Stimulated activated CD4-positive, alpha-beta T cell treated with anti-CD3 and anti-CD28 coated beads, Interleukin-15, amount 100 ng/mL, for 1 hour (primary cell): Measurements from ENCODE around the gene C1orf56.

ENCODE experiments used
- DNase-seq, 2 donors: peaks; one replicate each; pipeline ENCODE4 v3.0.0-alpha.2; 2020; ENCODE audit warnings: low read depth in 1 of 2, low spot score in 1 of 2

The C1orf56 gene

DNA sequence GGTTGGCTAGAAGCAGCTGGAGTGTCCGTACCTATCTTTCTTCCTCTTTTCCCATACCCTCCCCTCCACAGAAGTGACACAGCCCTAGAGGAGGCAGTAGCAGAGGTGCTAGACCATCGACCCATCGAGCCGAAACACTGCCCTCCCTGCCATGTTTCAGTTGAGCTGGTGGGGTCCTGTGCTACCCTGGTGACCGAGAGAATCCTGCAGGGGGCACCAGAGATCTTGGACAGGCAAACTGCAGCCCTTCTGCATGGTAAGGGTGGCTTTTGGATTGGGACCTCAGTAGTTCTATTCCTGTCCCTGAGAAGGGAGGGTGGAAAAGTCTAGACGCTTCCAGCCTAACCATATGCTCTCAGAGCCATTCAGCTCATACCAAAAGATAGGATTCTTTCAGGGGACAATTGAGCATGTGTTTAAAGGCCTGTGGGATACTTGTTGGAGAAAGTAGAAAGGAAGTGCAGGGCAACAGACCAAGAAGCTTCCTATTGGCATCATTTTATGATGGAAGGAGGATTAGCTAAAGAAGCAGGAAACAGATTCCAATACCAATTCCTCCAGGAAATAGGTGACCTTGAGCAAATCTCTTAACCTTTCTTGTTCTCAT, 22.9 kb upstream of the C1orf56 start:
- DNase-seq, result peak; percentile 62 to 70

DNA sequence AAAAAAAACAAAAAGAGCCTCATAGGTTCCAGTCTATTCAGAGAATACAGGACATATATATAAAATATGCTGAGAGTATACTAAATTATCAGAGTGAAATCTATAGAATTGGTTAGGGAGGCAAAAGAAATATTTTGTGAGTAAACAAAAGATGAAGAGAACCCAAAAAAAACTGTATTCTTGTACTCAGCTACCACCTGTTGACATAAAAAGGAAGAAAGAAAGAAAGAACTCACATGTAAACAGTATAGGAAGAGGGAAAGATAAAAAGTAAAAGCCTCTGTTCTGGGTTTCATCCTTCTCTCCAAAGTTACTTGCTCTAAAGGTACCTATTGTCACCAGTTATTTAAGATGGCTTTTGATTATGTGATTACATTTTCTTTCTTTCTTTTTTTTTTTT, 21.1 kb upstream of the C1orf56 start:
- no peak for DNase-seq

DNA sequence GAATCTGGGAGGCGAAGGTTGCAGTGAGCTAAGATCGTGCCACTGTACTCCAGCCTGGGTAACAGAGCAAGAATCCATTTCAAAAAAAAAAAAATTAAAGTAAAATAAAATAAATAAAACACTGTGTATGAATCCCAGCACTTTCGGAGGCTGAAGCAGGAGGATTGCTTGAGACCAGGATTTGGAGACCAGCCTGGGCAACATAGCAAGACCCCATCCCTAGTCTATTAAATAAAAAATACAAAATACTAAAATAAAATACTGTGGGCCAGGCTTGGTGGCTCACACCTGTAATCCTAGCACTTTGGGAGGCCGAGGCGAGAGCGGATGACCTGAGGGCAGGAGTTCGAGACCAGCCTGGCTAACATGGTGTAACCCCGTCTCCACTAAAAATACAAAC, 15.4 kb upstream of the C1orf56 start:
- no peak for DNase-seq

DNA sequence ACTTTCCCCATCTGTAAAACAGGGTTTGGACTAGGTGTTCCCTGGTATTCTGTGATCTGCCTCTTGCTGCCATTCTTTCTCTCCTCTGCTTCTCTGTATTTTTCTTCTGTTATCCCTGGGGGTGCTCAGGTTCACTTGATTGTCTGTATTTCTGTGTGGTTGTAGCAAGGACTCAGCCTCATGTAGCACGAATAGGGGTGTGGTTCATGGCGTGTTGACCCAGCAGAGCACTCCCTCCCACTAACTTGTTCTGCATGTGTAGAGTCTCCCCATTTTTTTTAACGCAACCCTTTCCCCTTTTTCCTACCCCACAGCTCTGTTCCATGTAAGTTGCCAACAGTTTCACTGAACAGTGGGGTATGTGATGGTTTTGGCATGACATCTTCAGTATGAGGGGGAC, 12.4 kb upstream of the C1orf56 start:
- no peak for DNase-seq

DNA sequence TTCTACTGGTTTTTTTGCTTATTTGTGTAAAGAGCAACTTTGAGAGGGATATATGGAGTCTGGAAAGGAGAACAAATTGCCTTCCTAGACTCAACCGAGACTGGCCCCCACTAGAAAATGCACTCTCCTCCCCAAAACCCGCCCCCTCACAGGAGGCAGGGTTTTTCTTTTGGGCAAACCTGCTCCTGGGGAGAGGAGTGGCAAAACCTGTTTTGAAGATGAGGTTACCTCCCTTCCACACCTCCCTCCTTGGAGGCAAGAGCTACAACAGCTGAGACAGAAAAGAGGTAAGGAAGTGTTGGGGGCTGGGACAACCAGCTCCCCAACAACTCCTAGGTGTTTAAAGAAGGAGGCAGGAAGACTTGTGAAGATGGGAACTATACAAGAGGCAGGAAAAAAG, 11.2 kb upstream of the C1orf56 start, which contains the start of gene BNIPL:
Gene BNIPL (plus strand): TSS at position 231 of the 400 bp plus-strand sequence. CDS start 140 bp downstream, at position 371.
- DNase-seq, result no peak

DNA sequence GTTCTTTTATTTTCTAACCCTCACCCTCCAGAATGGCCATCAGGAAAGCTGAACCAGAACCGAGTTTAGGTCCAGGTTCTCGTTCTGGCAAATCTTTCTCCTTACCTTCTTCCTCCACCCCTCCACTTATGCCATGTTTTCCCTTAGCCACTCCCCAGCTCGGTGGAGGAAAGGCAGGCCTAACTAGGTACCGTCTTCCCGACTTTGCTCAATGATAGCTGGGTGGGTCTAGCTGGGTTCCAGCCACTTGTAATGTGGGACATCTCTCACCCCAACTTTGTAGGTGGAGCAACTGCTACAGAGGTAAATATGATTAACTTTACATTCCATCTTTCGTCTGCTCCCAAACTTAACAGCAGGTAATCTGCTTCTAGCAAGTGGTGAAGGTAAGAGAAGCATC, 10.5 kb upstream of the C1orf56 start:
- no peak for DNase-seq

DNA sequence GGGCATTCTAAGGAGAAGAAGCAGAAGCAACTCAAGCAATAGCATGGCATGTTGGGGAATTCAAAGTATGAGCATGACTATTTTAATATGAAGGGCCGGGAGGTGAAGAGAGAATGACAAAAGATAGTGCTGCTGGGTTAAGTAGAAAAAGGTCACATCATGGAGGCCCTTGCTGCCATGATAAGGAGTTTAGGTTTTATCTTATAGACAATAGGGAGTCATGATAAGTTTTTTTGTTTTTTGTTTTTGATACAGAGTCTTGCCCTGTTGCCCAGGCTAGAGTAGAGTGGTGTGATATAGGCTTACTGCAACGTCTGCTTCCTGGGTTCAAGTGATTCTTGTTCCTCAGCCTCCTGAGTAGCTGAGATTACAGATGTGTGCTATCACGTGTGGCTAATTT, 8.0 kb upstream of the C1orf56 start:
- no peak for DNase-seq

DNA sequence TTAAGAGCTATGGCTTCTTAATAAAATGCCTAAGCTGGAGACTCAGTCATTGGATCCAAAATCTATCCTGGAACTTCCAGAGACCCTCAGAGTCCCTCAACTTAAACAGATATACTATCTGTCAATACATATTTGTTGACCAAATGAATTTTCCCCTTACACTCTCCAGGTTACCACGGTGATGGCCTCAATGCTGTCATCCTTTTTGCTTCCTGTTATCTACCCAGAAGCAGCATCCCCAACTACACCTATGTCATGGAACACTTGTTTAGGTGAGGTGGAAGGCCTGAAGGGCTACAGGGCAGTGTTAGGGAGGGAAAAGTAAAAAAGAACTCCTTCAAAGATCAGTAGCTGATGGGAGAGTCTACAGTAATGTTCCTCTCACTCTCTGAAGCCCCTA, 4.4 kb upstream of the C1orf56 start:
- DNase-seq, result no peak

DNA sequence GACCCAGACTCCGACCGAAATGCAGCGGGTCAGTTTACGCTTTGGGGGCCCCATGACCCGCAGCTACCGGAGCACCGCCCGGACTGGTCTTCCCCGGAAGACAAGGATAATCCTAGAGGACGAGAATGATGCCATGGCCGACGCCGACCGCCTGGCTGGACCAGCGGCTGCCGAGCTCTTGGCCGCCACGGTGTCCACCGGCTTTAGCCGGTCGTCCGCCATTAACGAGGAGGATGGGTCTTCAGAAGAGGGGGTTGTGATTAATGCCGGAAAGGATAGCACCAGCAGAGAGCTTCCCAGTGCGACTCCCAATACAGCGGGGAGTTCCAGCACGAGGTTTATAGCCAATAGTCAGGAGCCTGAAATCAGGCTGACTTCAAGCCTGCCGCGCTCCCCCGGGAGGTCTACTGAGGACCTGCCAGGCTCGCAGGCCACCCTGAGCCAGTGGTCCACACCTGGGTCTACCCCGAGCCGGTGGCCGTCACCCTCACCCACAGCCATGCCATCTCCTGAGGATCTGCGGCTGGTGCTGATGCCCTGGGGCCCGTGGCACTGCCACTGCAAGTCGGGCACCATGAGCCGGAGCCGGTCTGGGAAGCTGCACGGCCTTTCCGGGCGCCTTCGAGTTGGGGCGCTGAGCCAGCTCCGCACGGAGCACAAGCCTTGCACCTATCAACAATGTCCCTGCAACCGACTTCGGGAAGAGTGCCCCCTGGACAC, 534 bp downstream of the C1orf56 start:
- DNase-seq, result no peak

DNA sequence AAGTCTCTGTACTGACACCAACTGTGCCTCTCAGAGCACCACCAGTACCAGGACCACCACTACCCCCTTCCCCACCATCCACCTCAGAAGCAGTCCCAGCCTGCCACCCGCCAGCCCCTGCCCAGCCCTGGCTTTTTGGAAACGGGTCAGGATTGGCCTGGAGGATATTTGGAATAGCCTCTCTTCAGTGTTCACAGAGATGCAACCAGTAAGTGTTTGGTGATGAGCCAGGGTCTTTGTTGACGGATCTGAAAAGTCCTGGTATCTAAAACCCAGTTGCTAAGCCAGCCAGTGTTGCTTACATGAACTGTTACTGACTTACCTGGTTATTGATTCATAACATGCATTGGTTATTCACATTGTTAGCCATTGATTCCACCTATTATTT, 1.1 kb downstream of the C1orf56 start:
- DNase-seq, result no peak

DNA sequence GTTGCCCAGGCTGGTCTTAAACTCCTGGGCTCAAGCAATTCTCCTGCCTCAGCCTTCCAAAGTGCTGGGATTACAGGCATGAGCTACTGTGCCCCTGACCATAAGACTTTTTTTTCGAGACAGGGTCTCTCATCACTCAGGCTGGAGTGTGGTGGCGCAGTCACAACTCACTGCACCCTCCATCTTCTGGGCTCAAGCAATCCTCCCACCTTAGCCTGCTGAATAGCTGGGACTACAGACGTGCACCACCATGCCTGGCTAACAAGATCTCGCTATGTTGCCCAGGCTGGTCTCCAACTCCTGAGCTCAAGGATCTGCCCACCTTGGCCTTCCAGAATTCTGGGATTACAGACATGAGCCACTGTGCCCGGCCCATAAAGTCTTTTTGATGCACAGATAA, 1.9 kb downstream of the C1orf56 start:
- no peak for DNase-seq

DNA sequence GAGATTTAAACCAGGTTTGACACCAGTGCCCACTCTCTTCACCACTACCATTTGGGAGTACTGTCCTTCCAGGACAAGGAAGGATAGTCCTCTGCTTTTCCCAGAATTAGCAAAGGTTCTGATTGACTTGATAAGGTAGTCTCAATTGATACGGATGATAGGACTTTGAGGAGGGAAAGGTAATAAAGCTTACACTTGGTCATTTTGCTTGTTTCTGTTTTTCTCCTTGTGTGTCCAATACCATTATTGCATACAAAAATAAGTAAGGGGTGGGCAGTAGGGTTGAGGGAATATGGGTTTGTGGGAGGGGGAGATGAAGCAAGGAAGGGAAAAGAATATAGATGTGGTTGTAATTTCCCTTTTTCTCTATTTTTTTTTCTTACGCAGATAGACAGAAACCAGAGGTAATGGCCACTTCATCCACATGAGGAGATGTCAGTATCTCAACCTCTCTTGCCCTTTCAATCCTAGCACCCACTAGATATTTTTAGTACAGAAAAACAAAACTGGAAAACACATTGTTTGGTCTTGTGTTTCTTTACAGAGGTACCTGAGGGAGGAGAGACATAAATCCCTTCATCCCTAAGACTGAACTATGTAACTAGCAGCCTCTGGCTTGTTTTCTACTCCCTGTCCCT, 2.6 kb downstream of the C1orf56 start:
- no peak for DNase-seq

DNA sequence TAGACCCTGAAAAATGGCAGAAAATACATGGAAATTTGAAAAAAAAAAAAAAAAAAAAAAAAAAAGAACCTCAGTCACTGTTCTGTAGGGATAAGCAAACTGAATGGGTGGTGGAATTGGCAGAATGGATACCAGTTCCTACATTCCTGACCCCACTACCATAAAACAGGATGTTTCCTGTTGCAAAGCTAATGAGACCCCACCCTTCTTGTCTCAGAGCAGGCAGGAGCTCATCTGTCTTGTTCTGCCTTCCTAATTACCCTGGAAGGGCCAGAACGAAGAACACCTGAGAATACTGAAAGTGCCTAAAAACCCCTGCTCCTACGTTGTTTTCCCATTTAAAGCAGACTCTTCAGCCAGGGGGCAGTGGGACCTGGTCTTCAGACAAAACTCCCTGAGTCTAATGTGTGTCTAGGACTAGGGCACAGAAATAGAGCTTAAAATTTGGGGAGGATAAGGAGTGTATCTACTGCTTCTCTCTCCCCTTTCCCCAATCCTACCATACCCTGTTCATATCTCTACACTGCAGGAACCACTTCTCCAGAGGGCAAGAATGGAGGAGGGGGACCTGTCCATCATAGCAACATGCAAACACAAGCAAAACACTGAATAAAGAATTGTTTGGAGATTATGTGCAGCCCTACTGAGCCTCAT, 3.9 kb downstream of the C1orf56 start:
- no peak for DNase-seq

DNA sequence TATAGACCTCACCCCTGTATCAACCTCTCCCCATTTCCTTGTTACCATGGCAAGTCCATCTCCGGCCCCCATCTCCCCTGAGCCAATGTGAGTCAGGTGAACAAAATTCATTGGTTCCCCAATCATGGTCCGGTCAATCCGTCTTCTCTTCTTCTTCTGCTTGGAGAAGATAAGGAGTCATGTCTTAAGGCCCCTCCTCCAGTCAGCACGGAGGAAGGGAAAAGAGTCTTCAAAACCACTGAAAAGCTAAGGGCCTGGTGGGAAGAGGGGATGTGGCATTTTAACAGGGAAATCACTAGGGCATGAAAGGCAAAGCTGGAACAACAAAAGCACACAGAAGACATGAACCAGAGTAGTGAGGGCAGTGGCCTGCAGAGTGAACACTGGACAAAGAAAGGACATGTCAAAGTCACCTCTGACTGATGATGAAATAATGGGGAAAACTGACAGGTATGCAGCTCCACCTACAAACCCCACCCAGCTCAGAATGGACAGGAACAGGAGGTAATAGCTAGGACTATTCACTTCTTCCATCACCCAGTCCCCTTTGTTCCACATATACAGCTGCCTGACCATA, 7.5 kb downstream of the C1orf56 start:
- no peak for DNase-seq

DNA sequence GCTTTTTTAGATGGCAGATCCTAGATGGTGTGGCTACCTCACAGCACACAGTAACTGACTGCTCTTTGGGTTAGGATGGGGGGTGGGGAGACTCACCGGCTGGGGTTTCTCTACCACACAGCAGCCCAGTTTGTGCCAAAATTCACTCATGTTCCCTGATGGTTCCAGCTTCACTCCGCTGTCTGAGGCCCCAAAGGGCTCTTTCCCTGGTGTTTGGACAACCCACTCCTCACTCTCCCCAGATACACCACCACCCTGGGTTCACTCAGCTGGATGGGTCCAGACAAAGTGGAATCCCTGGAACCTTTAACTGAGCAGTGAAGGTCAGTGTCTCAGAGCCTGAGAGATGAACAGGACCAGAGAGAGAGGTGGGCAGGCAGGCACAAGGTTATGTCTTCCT, 8.0 kb downstream of the C1orf56 start:
- DNase-seq, result no peak

DNA sequence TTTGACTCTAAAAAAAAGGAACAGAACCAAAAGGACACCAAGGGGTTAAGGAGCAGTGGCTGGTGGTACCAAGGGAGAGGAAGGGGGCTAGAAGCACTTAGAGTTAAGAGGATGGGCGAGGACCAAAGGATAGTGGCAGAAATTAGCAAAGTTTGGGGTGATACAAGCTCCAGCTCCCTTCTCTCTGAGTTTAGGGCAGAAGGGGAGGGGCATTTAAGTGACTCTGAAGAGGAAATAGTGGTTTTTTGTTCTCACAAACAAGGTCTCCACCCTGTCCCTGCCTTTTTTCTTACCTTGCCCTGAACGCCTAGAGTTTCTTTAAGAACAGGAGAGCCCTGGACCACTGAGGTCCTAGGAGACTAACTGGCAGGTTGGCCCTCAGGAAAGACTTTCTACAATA, 8.6 kb downstream of the C1orf56 start:
- no peak for DNase-seq

DNA sequence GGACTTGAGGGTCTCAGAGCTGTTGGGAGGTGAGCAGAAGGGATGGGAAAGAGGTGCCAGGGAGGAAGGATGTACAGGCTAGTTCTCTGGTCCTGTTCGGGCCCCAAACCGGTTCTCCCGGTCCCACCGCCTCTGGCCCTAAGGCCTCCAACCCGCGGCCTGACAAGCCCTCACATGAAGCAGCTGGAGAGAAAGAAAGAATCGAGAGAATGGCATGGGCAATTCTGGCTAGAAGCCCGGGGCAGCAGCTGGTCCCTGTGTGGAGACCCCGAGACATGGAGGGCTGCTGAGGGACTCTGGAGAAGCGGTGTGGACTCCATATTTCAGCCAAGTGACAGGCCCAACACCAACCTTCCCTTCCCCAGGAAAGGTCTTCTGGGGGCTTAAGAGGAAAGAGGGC, 11.1 kb downstream of the C1orf56 start:
- DNase-seq, result no peak

DNA sequence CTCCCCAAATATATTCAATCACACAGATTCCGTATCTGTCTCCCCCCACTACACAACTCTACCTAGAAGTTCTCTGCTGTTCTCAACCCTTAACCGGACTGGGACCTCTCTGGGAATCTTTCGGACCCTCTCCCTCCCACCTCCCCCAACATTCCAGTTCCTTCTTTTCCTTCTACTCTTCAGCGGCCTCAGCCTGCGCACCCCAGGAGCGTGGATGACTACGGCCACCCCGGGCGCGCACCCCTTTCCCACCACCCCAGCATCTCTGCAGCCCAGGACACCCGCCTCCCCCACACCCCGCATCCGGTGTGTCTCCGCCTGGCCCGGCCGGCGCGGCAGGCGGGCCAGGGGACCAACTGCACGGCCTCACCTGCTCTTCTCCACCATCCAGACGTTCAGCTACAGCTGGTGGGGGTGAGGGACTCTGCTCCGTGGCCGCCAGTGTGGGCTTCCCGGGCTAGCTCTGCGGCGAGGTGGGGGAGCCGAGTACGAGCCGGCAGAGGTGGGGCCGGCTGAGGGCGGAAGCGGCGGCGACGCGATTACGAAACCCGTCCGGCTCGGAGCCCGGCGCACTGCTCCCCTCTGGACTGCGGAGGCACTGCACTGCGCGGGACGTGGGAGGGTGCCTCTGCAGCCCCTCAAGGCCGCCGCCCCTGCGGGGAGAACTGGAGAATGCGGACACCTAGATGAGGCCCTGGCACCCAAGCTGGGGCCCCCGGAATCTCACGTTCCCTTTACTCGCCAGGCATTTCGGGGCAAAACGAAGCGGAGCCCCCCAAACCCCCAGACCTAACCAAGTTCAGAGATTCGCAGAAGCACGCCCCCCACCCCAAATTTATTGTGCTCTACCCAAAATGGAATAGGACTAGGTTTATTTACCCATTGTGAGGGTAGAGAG, 11.8 kb downstream of the C1orf56 start, which contains the start of gene CDC42SE1:
Gene CDC42SE1 (minus strand): TSS at position 514 of the 898 bp plus-strand sequence. CDS start 3,892 bp downstream, outside the sequence.
- DNase-seq, result peak; percentile 69 to 73

DNA sequence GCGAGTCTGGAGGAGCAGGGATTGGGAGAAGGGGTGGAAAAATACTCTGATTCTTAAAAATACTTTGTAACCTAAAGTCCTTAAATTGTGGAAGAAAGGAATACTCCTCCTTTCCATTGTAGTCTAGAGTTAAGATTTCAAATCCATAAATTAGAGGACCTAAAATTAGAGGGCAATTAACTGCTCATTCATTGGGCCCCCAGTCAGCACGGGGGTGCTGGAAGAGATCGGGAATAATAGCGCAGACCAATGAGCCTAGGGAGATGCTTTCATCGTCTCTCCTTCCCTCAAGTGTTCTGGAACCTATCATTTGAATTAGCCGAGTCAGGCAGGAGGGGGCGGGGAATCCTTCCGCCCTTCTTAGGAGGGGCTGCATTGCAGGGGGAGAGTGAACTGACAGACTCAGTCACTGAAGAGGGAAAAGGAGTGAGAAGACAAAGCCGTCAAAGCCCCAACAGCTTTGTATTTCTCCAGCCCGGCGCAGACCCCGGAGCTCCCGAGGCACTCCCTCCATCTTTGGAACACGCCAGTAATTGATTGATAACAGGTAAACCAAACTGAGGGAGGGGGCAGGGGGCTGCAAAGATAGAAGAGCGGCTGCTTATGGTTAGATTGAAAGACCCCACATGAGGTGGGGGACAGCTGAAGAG, 12.6 kb downstream of the C1orf56 start, which contains the start of gene MLLT11:
Gene MLLT11 (plus strand): TSS at position 391 of the 650 bp plus-strand sequence. CDS start 6,828 bp downstream, outside the sequence.
- no peak for DNase-seq
